Uterus (tissue), 2 donors: ENCODE measurements around the gene TBX2.

Experiments
- CTCF ChIP-seq, 4 experiments: fragments of 200-600 bp in 2 of 4; fragments of 450-650 bp in 2 of 4; sonication (generic) in 2 of 4; IDR thresholded peaks; one replicate each; pipeline ENCODE4 v1.5.1; 2016 to 2019; ENCODE audit warnings: antibody characterized with exemption in 4 of 4, mild to moderate bottlenecking in 2 of 4, moderate library complexity in 1 of 4
- POLR2A ChIP-seq, 2 donors: fragments of 450-650 bp; IDR thresholded peaks; one replicate each; pipeline ENCODE4 v1.6.1; 2016; ENCODE audit warnings: antibody characterized with exemption in 2 of 2, mild to moderate bottlenecking in 1 of 2, moderate library complexity in 1 of 2

GRCh38 chr17:61403801-61404662, 4.4 kb downstream of the TBX2 start:
- TF ChIP-seq POLR2A (IDR thresholded peaks at IDR 0.05) (no peak), CTCF (IDR thresholded peaks at IDR 0.05) (no peak)
